DMS153 treated with DMSO at 0.1 percent for 48 hours (cell line): ENCODE measurements around the gene ADISSP.

ENCODE experiments used
- DNase-seq: peaks from one replicate; lab custom pipeline; 2025; ENCODE audit not compliant: unreplicated experiment; lab: John Stamatoyannopoulos, UW

Gene ADISSP

GRCh38 chr20:3739054-3739925, 28.3 kb downstream of the ADISSP start:
- no peak for DNase-seq

GRCh38 chr20:3738111-3739053, 29.2 kb downstream of the ADISSP start:
- DNase-seq, result peak; percentile 9

- DNase-seq, result no peak
Observed at GRCh38 chr20:3735768-3736167, 31.8 kb downstream of the ADISSP start.

DNA sequence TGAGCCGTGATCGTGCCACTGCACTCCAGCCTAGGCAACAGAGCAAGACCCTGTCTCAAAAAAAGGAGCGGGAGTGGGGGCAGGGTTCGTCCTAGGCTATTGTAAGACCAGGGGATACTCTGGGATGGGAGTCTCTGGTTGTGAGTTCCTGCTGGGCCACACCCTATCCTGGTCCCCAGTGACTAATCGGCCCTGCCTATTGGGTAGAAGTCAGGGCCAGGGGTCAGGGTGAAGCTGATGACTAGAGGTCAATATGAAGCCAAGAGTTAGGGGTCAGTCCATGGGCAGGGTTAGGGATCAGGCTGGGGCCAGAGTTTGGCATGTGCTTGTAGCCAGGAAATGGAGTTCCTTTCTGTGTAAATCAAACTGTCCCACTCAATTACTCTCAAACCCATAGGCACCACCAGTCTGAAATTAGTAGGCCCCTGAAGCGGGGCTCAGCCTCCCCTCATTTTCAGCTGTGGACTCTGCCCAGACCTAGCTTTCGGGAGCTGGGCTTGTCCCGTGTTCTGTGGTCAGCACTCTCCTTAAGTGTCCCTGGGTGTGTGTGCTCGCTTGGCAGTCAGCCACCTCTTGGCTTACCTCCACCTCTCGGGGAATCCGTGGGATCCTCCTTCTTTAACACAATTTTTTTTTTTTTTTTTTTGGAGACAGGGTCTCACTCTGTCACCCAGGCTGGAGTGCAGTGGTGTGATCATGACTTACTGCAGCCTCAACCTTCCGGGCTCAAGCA, 33.3 kb downstream of the ADISSP start:
- DNase-seq, result no peak

DNA sequence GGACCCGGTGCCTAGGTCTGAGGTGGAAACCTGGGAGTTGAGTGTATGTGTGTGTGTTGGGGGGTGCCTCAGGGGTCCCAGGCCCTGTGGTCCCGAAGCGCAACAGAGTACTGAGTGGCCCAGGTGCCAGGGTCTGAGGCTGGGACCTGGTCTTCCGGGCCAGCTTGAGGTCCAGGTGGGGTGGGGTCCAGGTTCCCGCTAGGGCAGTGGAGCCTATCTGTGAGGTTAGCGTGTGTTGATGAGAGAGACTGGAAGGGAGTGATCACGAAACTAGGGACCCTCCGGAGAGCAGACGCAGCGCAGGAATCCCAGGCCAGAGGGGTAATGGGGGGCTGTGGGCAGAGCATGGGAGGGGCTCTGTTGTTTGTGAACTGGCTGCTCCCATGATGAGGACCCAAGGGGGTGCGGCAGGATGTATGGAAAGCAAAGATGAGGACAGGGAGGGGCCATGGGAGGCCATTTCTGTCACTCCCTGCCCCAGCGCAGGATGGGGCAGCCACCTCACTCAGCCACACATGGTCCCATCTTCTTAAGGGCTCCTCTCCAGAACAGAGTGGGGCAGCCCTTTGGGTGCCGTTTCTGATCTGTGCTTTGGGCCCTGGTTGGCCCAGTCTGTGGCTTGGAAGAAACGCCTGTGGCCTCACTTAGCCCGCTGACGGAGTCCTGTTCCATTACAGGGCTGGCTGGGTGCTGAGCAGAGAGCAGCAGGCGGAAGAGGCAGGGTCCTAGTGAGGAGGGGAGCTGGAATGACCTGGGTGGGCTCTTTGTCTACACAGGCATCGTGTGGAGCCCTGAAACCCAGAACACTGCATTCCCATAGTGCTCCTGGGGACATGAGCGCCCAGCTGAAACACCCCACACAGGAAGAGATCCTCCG, 34.2 kb downstream of the ADISSP start:
- no peak for DNase-seq

DNA sequence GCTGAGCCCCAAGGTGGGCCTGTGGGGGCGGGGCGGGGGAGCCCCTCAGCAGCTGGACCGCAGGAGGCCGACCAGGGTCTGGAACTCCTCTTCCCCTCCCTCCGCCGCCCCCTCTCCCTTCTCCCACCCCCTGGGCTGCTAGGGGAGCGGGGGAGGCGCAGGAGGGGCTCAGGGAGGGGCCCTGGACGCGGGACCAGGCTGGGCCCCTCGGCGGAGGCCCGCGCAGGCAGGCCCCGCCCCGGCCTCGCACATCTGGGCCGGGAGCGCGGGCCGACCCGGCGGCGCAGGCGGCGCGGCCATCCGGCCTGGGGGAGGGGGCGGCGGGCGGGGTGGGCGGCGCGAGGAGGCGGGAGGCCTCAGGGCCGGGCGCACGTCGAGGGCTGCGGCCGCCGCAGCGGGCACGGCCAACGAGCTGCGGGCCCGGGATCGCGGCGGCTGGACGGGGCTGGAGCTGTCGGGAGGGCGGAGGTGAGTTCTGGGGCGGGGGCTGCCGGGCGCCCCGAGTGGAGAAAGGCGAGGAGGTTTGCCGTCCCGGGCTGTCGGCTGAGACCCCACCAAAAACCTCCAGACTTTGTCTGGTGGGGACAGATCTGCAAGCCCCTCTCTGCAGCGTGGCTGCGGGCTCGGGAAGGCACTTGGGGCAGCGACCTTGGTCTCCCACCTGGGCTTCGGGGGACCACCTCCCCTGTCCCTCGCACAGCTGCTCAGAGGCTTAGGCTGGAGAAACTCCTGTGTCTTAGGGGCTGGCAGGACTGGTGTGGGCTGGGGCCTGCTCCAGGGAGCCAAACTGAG, 35.0 kb downstream of the ADISSP start, which contains the start of gene HSPA12B:
HSPA12B (plus strand) TSS at position 359 of the 792 bp plus-strand sequence. CDS start 5,990 bp downstream, outside the sequence.
- no peak for DNase-seq

DNA sequence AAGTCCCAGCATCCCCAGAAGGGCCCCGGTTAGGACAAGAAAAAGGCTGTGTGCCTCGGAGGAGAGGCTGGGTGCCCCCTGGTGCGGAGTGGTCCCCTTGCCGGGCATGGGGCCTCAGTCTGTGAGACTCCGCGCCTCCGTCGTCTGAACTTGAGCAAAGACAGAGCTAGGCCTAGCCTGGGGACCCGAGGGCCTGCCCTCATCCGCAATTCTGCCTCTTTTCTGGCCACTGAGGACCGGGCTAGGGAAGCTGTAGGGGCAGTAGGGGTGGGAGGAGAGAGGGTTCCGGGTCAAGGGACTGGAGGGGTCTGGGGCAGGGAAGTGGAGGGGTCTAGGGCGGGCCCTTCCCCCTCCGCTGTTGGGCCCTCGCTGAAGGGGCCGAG, 35.6 kb downstream of the ADISSP start:
- no peak for DNase-seq

DNA sequence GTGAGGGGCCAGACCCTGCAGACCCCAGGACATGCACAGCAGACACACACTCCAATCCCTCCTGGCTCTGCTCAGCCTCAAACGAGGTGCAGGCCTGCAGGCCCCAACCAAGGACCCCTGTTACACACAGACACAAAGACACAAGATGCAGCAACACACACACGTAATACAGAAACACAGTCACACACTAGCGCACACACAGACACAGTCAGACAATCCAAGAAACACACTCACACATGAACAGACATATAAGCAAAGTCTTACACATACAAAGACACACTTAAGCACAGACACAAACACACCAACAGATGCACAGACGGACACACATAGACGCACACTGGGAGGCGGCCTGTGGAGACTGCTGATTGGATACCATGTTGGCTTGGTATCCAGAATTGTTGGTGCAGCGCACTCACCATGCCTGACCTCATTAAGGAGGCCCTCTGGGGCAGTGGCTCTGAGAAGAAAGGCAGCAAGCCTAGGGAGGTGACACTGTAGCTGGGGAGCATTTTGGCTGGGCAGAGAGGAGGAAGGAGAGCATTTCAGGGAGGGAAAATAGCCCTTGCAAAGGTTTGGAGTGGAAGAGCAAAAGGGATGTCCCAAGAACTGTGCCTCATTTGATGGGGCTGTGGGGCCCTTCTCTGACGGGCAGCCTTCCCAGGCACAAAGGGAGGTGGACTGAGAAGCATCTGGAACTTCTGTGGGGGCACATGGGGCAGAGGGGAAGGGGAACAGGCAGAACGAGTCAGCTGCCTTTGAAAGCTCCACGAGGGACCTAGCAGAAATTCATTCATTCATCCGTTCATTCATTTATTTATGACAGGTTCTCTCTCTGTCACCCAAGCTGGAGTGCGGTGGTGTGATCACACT, 36.5 kb downstream of the ADISSP start:
- no peak for DNase-seq

DNA sequence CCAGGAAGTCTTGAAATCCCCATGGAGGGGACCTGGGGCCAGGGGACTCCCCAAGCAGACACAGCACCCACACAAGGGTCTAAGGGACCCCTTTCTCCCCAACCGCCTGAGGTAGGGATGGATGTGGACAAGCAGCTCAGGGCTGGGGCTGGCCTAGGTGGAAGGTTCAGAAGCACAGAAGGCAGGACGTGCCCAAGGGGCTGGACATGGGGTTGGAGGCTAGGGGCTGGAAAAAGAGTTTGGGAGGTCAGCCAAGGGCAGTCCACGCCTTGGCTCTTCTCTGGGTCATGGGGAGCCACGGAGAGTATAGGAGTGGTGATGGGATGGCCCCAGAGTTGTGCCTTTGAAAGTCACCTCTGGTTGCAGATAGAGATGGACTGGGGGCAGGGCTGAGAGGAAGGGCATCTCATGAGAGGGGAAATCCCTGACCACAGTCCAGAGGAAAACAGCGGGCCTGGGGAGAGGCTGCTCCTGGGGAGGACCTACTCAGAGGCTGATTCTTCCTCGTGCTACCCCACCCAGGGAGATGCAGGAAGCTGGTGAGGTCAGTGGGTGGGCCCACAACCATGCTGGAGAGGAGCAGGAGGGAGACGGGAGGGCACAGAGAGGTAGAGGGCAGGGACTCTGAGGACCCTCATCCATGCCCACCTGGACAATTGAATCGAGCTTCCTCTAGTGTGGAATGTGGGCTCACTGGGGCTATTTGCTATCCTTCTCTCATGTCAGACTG, 37.6 kb downstream of the ADISSP start:
- no peak for DNase-seq

DNA sequence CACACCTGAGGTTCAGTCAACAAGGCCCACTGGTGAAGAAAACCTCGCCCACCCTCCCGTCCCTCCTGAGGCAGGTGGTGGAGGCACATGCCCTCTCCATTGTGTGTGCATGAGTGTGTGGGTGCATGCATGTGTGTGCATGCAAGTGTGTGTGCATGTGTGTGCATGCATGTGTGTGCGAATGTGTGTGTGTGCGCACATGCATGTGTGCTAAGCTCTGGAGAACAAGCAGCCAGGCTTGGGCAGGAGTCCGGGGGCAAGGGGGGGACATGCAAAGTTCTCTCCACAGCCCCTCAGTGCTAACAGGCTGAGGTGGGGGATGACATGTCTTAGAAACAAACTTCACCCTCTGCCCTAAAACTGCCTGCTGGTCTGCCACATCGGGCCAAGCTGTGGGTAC, 38.2 kb downstream of the ADISSP start:
- DNase-seq, result no peak

GRCh38 chr20:3728876-3729275, 38.7 kb downstream of the ADISSP start:
- no peak for DNase-seq

DNA sequence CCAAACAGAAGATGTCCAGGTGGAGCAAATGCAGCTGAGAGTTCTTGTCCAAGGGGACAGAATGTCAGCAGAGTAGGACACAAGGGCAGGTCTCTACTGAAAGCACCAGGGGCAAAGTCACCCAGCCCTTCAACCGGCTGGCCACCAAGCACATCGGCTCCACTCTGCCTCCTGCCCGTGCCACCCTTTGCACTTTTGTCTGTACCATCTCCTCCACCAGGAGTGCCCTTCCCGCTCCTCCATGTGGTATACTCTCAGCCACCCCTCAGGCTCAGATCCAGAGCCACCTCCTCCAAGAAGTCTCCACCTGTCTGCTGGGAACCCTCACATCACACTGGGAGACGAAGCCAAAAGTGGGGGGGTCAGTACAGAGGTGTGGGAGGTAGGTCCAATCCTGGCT, 39.2 kb downstream of the ADISSP start:
- DNase-seq, result no peak

DNA sequence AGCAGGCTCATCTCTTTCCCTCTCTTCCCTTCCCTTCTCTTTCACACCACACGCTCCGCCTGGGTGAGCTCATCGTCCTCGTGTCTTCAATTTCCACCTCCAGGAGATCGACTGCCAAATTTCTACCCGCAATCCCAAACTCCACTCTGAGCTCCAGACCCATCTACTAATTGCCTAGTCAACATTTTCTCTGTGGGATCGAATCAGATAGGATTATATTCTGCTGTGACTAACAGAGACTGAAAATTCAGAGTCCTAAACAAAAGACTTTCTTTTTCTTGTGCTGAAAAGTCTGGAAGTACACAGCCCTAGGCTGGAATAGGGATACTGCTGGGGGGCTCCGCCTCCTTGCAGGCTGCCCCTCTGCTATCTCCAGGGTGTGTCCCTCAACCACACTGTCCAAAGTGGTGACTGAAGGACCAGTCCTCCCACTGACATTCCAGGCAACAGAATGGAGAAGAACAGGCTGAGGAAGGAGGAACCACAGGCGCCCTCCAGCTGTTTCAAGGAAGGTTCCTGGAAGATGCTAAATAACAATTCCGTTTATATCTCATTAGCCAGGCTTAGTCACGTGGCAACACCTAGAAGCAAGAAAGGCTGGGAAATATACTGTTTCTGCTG, 40.0 kb downstream of the ADISSP start:
- DNase-seq, result no peak

DNA sequence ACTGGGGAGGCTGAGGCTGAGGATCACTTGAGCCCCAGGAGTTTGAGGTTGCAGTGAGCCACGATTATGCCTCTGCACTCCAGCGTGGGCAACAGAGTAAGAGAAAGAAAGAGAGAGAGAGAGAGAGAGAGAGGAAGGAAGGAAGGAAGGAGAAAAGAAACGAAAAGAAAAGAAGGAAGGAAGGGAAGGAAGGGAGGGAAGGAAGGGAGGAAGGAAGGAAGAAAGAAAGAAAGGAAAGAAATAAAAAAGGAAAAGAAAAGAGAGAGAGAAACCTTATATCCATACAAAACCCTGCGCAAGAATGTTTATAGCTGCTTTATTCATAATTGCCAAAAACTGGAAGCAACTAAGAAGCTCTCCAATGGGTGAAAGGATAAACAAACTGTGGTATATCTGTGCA, 43.2 kb downstream of the ADISSP start:
- no peak for DNase-seq

DNA sequence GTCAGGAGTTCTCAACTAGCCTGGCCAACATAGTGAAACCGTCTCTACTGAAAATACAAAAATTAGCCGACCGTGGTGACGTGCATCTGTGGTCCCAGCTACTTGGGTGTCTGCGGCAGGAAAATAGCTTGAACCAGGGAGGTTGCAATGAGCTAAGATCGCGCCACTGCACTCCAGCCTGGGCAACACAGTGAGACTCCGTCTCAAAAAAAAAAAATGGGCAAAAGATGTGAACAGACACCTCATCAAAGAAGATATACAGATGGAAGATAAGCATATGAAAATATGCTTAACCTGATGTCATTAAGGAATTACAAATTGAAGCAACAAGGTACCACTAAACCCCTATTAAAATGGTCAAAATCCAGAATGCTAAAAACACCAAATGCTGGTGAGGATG, 44.3 kb downstream of the ADISSP start:
- no peak for DNase-seq

DNA sequence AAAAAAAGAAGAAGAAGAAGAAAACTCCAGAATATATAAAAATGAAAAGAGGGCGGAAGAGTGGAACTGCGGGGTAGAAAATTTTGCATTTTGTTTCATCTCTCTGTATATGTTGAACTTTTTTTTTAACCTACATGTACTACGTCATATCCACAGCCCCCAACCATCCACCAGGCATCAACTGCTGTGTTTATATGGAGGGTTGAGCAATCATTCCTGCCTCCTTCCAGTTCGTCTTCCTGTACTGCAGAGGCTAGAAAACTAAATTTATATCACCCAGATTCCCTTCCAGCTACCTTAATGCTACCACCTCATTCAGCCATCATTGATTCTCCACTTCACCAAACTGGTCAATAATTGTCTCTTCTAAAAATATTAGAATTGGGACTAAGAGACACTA, 45.6 kb downstream of the ADISSP start:
- no peak for DNase-seq

DNA sequence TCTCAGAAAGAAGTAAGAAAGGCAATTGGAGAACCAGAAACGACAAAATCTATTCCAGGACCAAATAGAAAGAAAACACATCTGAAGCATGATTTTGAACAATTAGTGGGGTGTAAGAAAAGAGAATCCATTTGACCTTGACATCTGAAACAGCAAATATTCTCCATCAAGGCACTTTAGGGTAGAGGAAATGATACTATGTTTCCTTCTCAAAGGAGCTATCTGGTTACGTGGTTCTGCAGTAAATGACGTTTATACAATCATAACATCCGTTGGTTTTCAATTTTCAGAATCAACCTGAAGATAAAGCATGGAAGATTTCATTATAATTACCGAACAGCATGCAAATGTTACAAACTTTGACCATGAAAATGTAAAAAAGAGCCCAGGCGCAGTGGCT, 46.9 kb downstream of the ADISSP start:
- no peak for DNase-seq
